K562 (cell line): ENCODE measurements around the gene MATN4. TPM values are rescaled to one million over a fixed set of nuclear protein-coding genes. Genes with fewer than 3 reads are reported as not detected.

Experiments
- ATAC-seq: fragments of 200-7000 bp; cut with Tn5 transposase; 3 replicates; pipeline ENCODE4 v1.9.1; 2020; ENCODE audit warnings: moderate library complexity
- BruUV-seq: library from RNA; stranded (reverse); fragments of 400-500 nt; replicated peaks from 2 replicates; lab custom pipeline; 2021; lab: Mats Ljungman, UMichigan
- CTCF ChIA-PET: fragments of 300-600 bp; formaldehyde crosslinking; extraction: SDS; loops from one replicate; lab custom pipeline; 2021; ENCODE audit warnings: low intra/inter-chr PET ratio; lab: Yijun Ruan, JAX
- POLR2A ChIA-PET: fragments of 300-600, 350-650 bp; sonication (Branson Sonifier 250); formaldehyde crosslinking; extraction: SDS; loops from one replicate; lab custom pipeline; 2021; ENCODE audit warnings: antibody characterized with exemption, inconsistent platforms; lab: Yijun Ruan, JAX
- DNase-seq, 4 experiments: peaks; one replicate each; pipeline versions ENCODE4 v3.0.0 to v3.0.0-alpha.2; 2011 to 2018; ENCODE audit warnings: low spot score in 3 of 4, mixed read lengths in 3 of 4; ENCODE audit errors: extremely low read depth in 1 of 4
- FAIRE-seq: peaks from 2 replicates; lab custom pipeline; 2011; peaks lifted over from hg19 to GRCh38; lab: Jason Lieb, UNC
- H2AFZ ChIP-seq: 2 replicates; pipeline ENCODE4 v1.6.0; 2011; ENCODE audit warnings: low read depth, low read length, control low read depth, inconsistent platforms
- H3K27ac ChIP-seq: fragments of 200-600 bp; 3 replicates; pipeline ENCODE4 v1.8.0; 2011; ENCODE audit warnings: low read depth, mild to moderate bottlenecking, control low read depth, inconsistent platforms, low read length, moderate library complexity, mixed read lengths; ENCODE audit errors: extremely low read depth
- H3K27me3 ChIP-seq, 2 experiments: fragments of 300-600 bp in 1 of 2; 2 replicates in 1 of 2; 3 replicates in 1 of 2; pipeline versions ENCODE4 v1.6.0 to v1.8.0; 2011; ENCODE audit warnings: inconsistent platforms in 2 of 2, low read length in 2 of 2, mild to moderate bottlenecking in 1 of 2, mixed read lengths in 1 of 2, moderate library complexity in 1 of 2; ENCODE audit not compliant: control insufficient read depth in 2 of 2, insufficient read depth in 2 of 2
- H3K36me3 ChIP-seq: fragments of 300-600 bp; 3 replicates; pipeline ENCODE4 v1.8.0; 2011; ENCODE audit warnings: mild to moderate bottlenecking, low read length, inconsistent platforms; ENCODE audit not compliant: control insufficient read depth, insufficient read depth
- H3K4me1 ChIP-seq, 2 experiments: fragments of 200-600 bp in 1 of 2; replicated peaks in 1 of 2; 2 replicates in 1 of 2; 3 replicates in 1 of 2; pipeline versions ENCODE4 v1.5.1 to v1.8.0; 2011; ENCODE audit warnings: inconsistent platforms in 2 of 2, low read length in 2 of 2, mild to moderate bottlenecking in 1 of 2, mixed read lengths in 1 of 2, moderate library complexity in 1 of 2; ENCODE audit not compliant: control insufficient read depth in 2 of 2, insufficient read depth in 2 of 2
- H3K4me2 ChIP-seq: 2 replicates; pipeline ENCODE4 v1.6.1; 2011; ENCODE audit warnings: low read length, control low read depth, inconsistent platforms, mixed read lengths; ENCODE audit not compliant: insufficient read depth
- H3K4me3 ChIP-seq: fragments of 200-600 bp; sonication (generic), shearing (Covaris generic); 2 replicates; pipeline ENCODE4 v1.5.1; 2016; ENCODE audit warnings: control low read depth, inconsistent platforms
- H3K79me2 ChIP-seq: fragments of 200-600 bp; 3 replicates; pipeline ENCODE4 v1.8.0; 2011; ENCODE audit warnings: low read length, inconsistent platforms; ENCODE audit not compliant: control insufficient read depth, insufficient read depth
- H3K9ac ChIP-seq, 2 experiments: 2 replicates each; pipeline versions ENCODE4 v1.6.0 to v1.6.1; 2011; ENCODE audit warnings: low read depth in 2 of 2, low read length in 2 of 2, control low read depth in 1 of 2, inconsistent platforms in 1 of 2, mild to moderate bottlenecking in 1 of 2, mixed read lengths in 1 of 2; ENCODE audit not compliant: insufficient read depth in 1 of 2
- H3K9me1 ChIP-seq: one replicate; pipeline ENCODE4 v1.6.0; 2011; ENCODE audit warnings: inconsistent platforms, mild to moderate bottlenecking, low read length, moderate library complexity; ENCODE audit not compliant: control insufficient read depth, insufficient read depth
- H3K9me3 ChIP-seq: replicated peaks from 2 replicates; pipeline ENCODE4 v1.5.1; 2011; ENCODE audit warnings: low read depth, low read length, inconsistent platforms; ENCODE audit not compliant: control insufficient read depth, insufficient read depth
- H4K20me1 ChIP-seq: replicated peaks from 2 replicates; pipeline ENCODE4 v1.6.1; 2011; ENCODE audit warnings: low read length, inconsistent platforms, mixed read lengths; ENCODE audit not compliant: control insufficient read depth, insufficient read depth
- FOXA1 ChIP-seq: fragments of 450-650 bp; IDR thresholded peaks from 2 replicates; pipeline ENCODE4 v1.6.1; 2016; ENCODE audit warnings: mild to moderate bottlenecking, borderline replicate concordance
- MXD1 ChIP-seq: fragments of 250-450 bp; sonication (Bioruptor Pico); IDR thresholded peaks from 2 replicates; pipeline ENCODE4 v1.8.0; 2021; ENCODE audit warnings: borderline replicate concordance, mild to moderate bottlenecking, moderate library complexity; ENCODE audit not compliant: poor library complexity, severe bottlenecking
- POU5F1 ChIP-seq: fragments of 150-350 bp; IDR thresholded peaks from 2 replicates; pipeline ENCODE4 v1.6.1; 2014; ENCODE audit warnings: borderline replicate concordance, low read length, low read depth, mild to moderate bottlenecking; ENCODE audit not compliant: partially characterized antibody
- ZNF316 ChIP-seq: fragments of 450-650 bp; IDR thresholded peaks from 2 replicates; pipeline ENCODE4 v1.6.1; 2016
- ZNF583 ChIP-seq: fragments of 250-450 bp; sonication (Bioruptor Pico); IDR thresholded peaks from 2 replicates; pipeline ENCODE4 v1.4.0; 2020
- WGBS: fragments of 100-300 bp; shearing (Covaris generic); methylation state at CpG from one replicate; pipeline ENCODE4 v1.1.6; 2016; ENCODE audit warnings: low coverage, mixed read lengths; ENCODE audit not compliant: insufficient coverage; ENCODE audit errors: missing lambda C conversion rate; 5-methylcytosine and 5-hydroxymethylcytosine counted together
- in situ Hi-C: fragments of 300-500 bp; cut with MboI; formaldehyde crosslinking; loops from 4 replicates; pipeline ENCODE4 v1.15.0; 2018; ENCODE audit warnings: inconsistent platforms, mixed read lengths
- intact Hi-C: fragments of 100-400 bp; cut with micrococcal nuclease; formaldehyde crosslinking; loops from 2 replicates; pipeline ENCODE4 v1.14.2; 2022
- polyA plus RNA-seq, 8 experiments: library from polyadenylated mRNA; depleted of rRNA in 4 of 8; stranded (reverse) in 5 of 8; unstranded in 3 of 8; fragments of >200 nt; fragmentation: Nextera tagmentation in 2 of 8; fragmentation: Illumina TruSeq in 1 of 8; extraction: Ambion mirVana in 2 of 8; extraction: Trizol in 1 of 8; gene quantifications; 2 replicates each; pipeline versions ENCODE4 v1.2.1 to v1.2.3, GENCODE V29; 2011 to 2014; ENCODE audit warnings: inconsistent platforms in 1 of 8, missing spikeins in 1 of 8
- total RNA-seq, 7 experiments: library from RNA; depleted of rRNA in 6 of 7; stranded (reverse); fragments of >200 nt in 6 of 7; fragmentation: Illumina TruSeq in 2 of 7; extraction: Trizol in 2 of 7; gene quantifications; 2 replicates each; pipeline versions ENCODE4 v1.2.1 to v1.2.3, GENCODE V29; 2011 to 2021; ENCODE audit warnings: low replicate concordance in 1 of 7
- TF ChIP-seq, protein P1 (sequence below): fragments of 150-350 bp; IDR thresholded peaks from 2 replicates; pipeline ENCODE4 v1.6.1; 2014; ENCODE audit warnings: low read depth, mild to moderate bottlenecking, low read length, borderline replicate concordance

The MATN4 gene
- total and polyA plus RNA-seq, 9 of the 15 experiments (the other 6 are each of a cell fraction or from before 2014, with no cell fraction given) = 0.09 TPM; not detected in 8

- Histone ChIP-seq H3K27me3 (peaks cover 0 to 5% of the 10 kb centered on the region in 2 experiments; a peak in 2 of 5 replicates), H3K4me3 (no peak overlapping the region), H3K4me2 (no peak overlapping the region), H3K9ac (no peak overlapping the region), H3K79me2 (no peaks in the 10 kb centered on the region), H4K20me1 (no peaks in the 10 kb centered on the region; the same call in 1 of the 2 replicates), H3K36me3 (no peaks in the 10 kb centered on the region), H3K9me1 (no peaks in the 10 kb centered on the region)
- intact Hi-C loops = no loop called here
- POLR2A ChIA-PET = no interaction called here
- WGBS = 4% methylated on average over 3 of the region's 3 CpGs
- BruUV-seq = no TSS peak
- TF ChIP-seq FOXA1 = no peak
- no peak for TF ChIP-seq POU5F1
- TF ChIP-seq ZNF316 = no peak
- no peak for TF ChIP-seq MXD1 (CRISPR knock-in tag)
- TF ChIP-seq ZNF583 = no peak
- TF ChIP-seq, protein P1, sequence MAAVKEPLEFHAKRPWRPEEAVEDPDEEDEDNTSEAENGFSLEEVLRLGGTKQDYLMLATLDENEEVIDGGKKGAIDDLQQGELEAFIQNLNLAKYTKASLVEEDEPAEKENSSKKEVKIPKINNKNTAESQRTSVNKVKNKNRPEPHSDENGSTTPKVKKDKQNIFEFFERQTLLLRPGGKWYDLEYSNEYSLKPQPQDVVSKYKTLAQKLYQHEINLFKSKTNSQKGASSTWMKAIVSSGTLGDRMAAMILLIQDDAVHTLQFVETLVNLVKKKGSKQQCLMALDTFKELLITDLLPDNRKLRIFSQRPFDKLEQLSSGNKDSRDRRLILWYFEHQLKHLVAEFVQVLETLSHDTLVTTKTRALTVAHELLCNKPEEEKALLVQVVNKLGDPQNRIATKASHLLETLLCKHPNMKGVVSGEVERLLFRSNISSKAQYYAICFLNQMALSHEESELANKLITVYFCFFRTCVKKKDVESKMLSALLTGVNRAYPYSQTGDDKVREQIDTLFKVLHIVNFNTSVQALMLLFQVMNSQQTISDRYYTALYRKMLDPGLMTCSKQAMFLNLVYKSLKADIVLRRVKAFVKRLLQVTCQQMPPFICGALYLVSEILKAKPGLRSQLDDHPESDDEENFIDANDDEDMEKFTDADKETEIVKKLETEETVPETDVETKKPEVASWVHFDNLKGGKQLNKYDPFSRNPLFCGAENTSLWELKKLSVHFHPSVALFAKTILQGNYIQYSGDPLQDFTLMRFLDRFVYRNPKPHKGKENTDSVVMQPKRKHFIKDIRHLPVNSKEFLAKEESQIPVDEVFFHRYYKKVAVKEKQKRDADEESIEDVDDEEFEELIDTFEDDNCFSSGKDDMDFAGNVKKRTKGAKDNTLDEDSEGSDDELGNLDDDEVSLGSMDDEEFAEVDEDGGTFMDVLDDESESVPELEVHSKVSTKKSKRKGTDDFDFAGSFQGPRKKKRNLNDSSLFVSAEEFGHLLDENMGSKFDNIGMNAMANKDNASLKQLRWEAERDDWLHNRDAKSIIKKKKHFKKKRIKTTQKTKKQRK = no peak
- TF ChIP-seq, all 486 proteins: peak for 0
- H3K9me3 ChIP-seq = no peaks in the 10 kb centered on the region
- H3K4me1 ChIP-seq = no peaks in the 10 kb centered on the region
- FAIRE-seq (no peak), ATAC-seq (no peak), DNase-seq (no peak)
- in situ Hi-C loops = no loop called here
- no peak overlapping the region for H3K27ac ChIP-seq
- H2AFZ ChIP-seq = no peak overlapping the region
- CTCF ChIA-PET = no interaction called here
These were observed 50.9 kb downstream of the MATN4 start for GRCh38 chr20:45257161-45257560.
